Spinal cord (tissue), 10 donors: ENCODE data around the gene FLAD1. TPM values are rescaled to one million over a fixed set of nuclear protein-coding genes. Genes with fewer than 3 reads are reported as not detected.
A peak's percentile ranks its signal among the peaks of the same experiment; 100 is the strongest.

Source experiments
- DNase-seq, 6 donors: peaks; one replicate each; pipeline versions ENCODE4 v3.0.0 to v3.0.0-alpha.2; 2013 to 2015; ENCODE audit warnings: low spot score in 6 of 6, low read depth in 4 of 6
- H3K27ac ChIP-seq: one replicate; pipeline ENCODE4 v1.5.1; 2013; ENCODE audit warnings: low read depth, low read length, control low read depth
- H3K27me3 ChIP-seq: one replicate; pipeline ENCODE4 v1.6.1; 2013; ENCODE audit warnings: low read length; ENCODE audit not compliant: control insufficient read depth, insufficient read depth
- H3K36me3 ChIP-seq: one replicate; pipeline ENCODE4 v1.6.1; 2013; ENCODE audit warnings: low read length; ENCODE audit not compliant: control insufficient read depth, insufficient read depth
- H3K4me1 ChIP-seq: one replicate; pipeline ENCODE4 v1.6.1; 2013; ENCODE audit warnings: low read length; ENCODE audit not compliant: control insufficient read depth, insufficient read depth
- H3K4me3 ChIP-seq: one replicate; pipeline ENCODE4 v1.5.1; 2013; ENCODE audit warnings: low read depth, low read length, control low read depth
- H3K9me3 ChIP-seq: one replicate; pipeline ENCODE4 v1.6.1; 2013; ENCODE audit warnings: low read length; ENCODE audit not compliant: control insufficient read depth, insufficient read depth
- WGBS: methylation state at CpG from one replicate; pipeline ENCODE4 v1.1.5; 2013; ENCODE audit warnings: missing lambda C conversion rate; ENCODE audit not compliant: insufficient coverage; 5-methylcytosine and 5-hydroxymethylcytosine counted together
- polyA plus RNA-seq, 2 donors: library from polyadenylated mRNA; unstranded; fragments of 120-200 nt; gene quantifications; one replicate each; pipeline ENCODE4 v1.2.1, GENCODE V29; 2013; ENCODE audit not compliant: insufficient read length in 2 of 2
- total RNA-seq, 2 donors: library from RNA; depleted of rRNA in 1 of 2; stranded (reverse); fragments of 120-200 nt in 1 of 2; fragments of >200 nt in 1 of 2; gene quantifications; one replicate each; pipeline versions ENCODE4 v1.2.3 to v1.2.4, GENCODE V29; 2013 to 2014
- donor health status: healthy.

Gene FLAD1
- total and polyA plus RNA-seq, 4 donors: 14.6 to 36.9 (median 32.7) TPM

- no peak for DNase-seq
- 75% methylated on average over 9 of the region's 12 CpGs for WGBS
- H3K4me3 ChIP-seq: no peak overlapping the region
- H3K9me3 ChIP-seq: no peaks in the 10 kb centered on the region
- H3K27ac ChIP-seq: no peak overlapping the region
- H3K27me3 ChIP-seq: no peaks in the 10 kb centered on the region
- peaks cover 19% of the 10 kb centered on the region for H3K36me3 ChIP-seq
- H3K4me1 ChIP-seq: peaks cover 70% of the 10 kb centered on the region
These were observed 26.1 kb downstream of the FLAD1 start for GRCh38 chr1:155009221-155009711.

DNA sequence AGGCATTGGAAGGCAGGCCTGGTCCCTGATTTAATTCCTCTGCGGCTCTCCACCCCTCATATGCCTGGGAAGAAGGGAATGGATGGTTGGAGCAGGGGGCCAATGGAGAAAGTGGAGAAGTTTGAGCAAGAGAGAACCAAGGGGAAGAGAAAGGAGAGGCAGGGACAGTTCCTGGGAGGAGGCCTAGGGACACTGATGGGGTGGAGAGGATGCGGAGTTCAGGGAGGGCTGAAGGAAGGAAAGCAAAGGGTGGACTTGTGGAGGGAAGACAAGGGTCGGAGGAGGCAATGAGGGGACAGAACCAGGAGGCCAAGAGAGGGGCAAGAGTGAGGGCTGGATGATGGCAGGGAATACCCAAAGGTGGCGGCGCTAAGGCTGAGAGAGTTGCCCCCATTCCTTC, 26.6 kb downstream of the FLAD1 start:
- 93% methylated on average over 3 of the region's 5 CpGs for WGBS
- Histone ChIP-seq H3K36me3 (peaks cover 22% of the 10 kb centered on the region), H3K4me3 (no peak overlapping the region), H3K4me1 (peaks cover 66% of the 10 kb centered on the region), H3K27ac (no peak overlapping the region), H3K9me3 (no peaks in the 10 kb centered on the region), H3K27me3 (no peaks in the 10 kb centered on the region)
- DNase-seq: no peak

DNA sequence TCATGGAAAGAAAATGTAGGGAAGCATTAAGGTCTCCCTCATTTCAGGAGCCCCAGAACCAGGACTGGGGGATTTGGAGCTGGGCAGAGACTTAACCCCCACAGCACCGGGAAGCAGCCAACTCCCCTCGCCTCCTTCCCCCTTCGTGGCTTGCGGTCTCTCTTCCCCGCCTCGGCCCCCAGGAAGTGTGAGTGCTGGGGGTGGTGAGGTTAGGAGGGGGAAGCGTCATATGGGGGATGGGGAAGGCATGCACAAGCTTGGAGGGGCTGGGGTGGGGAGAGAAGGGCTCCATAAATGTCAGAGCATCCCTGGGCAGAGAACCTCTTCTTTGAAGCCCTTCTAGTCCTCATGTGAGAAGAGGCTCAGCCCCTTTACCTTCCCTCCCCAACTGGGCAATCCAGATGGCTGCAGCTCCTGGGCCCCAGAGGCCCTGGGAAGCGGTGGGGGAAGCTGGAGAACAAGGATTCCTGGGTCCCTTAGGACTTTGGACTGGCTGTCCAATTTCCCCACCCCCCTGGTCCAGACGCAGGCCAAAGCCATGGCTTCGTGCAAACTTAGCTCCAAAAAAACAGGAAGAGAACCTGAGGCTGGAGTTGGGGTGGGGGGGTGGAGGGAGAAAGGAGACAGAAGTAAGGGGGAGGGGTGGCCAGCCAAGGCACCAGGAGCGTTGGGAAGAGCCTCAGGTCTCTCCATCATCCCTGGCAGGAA, 27.2 kb downstream of the FLAD1 start:
- H3K27me3 ChIP-seq: no peaks in the 10 kb centered on the region
- H3K9me3 ChIP-seq: no peaks in the 10 kb centered on the region
- H3K36me3 ChIP-seq: peaks cover 29% of the 10 kb centered on the region
- H3K4me3 ChIP-seq: no peak overlapping the region
- H3K27ac ChIP-seq: no peak overlapping the region
- DNase-seq: no peak
- no CpG with 5 or more reads among the region's 11 CpGs for WGBS
- H3K4me1 ChIP-seq: peaks cover 59% of the 10 kb centered on the region

DNA sequence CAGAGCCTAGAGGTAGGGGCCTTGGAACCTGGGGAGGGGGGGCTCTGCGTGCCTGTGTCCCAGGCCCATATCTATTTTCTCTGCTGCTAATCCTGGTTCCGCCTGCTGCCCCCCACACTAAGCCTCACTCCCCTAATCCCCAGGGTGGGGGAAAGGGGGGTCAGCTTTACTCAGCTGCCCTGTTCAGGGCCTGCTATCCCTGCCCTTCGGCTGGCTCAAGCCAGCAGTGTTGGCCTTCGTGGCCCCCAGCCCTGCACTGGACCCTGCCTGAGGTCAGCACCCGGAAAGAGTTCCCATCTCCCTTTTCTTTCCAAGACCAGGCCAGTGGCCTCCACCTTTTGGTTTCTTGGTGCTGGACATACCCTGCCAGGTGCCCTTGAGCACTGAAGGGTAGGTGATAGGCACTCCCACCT, 27.9 kb downstream of the FLAD1 start:
- Histone ChIP-seq H3K4me1 (peaks cover 53% of the 10 kb centered on the region), H3K36me3 (peaks cover 35% of the 10 kb centered on the region), H3K27me3 (no peaks in the 10 kb centered on the region), H3K4me3 (no peak overlapping the region), H3K27ac (no peak overlapping the region), H3K9me3 (no peaks in the 10 kb centered on the region)
- no peak for DNase-seq
- WGBS: 80% methylated on average over 2 of the region's 5 CpGs

DNA sequence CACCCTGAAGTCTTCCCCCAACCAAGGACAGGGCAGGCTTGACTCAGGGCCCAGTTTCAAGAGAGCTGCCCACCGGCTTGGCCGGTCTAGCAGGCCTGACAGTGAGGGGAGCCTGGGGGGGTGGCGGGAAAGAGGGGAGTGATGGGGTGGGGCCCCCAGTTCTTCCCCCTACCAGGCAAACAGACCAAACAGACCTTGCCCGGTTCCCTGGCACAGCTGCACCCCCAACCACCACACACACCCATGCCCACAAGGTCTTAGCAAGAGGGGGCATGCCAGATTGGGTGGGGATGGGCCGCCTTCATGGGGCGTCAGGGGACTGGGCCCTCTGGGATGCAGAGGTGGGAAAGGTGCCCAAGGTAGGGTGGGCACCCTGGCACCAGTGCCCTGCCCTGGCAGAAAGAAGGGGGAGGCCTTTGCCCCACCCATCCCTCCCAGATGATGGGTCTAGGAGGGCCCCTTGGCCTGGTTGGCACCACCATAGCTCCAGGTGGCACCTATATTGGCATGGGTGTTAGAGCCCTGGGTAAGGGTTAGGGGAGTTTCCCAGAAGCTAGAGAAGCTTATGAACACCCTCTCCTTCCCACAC, 28.4 kb downstream of the FLAD1 start:
- no peak overlapping the region for H3K4me3 ChIP-seq
- H3K9me3 ChIP-seq: no peaks in the 10 kb centered on the region
- WGBS: 83% methylated on average over 1 of the region's 6 CpGs
- H3K4me1 ChIP-seq: peaks cover 49% of the 10 kb centered on the region
- DNase-seq: no peak
- no peak overlapping the region for H3K27ac ChIP-seq
- peaks cover 40% of the 10 kb centered on the region for H3K36me3 ChIP-seq
- H3K27me3 ChIP-seq: no peaks in the 10 kb centered on the region

- no peak overlapping the region for H3K4me3 ChIP-seq
- H3K36me3 ChIP-seq: peaks cover 41% of the 10 kb centered on the region
- peak in 3 of 6 donors; percentile 23 to 84 (median 79) for DNase-seq
- H3K9me3 ChIP-seq: no peaks in the 10 kb centered on the region
- 6% methylated on average over 3 of the region's 9 CpGs for WGBS
- H3K27ac ChIP-seq: no peak overlapping the region
- no peaks in the 10 kb centered on the region for H3K27me3 ChIP-seq
- H3K4me1 ChIP-seq: peaks cover 50% of the 10 kb centered on the region
These were observed 28.9 kb downstream of the FLAD1 start for GRCh38 chr1:155012026-155012546.

DNA sequence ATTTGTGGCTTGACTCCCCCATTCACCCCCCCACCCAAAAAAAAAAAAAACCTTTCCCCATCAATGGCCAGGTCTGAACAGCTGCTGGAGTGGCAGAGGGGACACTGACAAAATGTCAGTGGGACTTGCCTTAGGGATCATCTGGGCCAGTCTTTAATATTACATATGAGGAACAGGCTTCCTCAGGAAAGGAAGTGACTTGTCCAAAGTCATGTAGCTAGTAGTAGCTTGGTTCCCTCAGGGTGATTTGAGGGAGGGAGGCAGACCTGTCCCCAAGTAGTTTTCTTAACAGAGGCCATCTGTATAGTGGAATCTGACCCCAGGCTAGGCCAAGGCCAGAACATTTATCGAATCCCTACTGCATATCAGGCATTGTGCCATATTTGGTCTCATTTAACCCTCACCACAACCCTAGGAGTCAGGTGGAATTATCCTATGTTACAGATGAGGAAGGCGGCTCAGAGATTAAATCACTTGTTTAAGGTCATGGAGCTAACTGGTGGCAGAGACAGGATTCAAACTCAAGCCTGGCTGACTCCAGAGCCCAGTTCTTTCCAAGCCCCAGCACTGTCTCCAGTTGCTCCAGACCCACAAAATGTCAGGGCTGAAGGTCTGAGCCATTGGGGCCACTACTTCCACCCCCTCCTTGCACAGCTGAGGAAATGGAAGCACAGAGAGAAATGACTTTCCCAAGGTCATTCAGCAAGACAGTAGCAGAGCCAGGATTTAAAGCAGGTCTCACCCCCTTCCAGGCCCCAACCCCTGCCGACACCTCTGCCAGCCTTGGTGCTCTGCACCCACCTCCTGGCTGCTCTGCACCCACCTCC, 29.8 kb downstream of the FLAD1 start:
- Histone ChIP-seq H3K27me3 (no peaks in the 10 kb centered on the region), H3K9me3 (no peaks in the 10 kb centered on the region), H3K4me1 (peaks cover 50% of the 10 kb centered on the region), H3K36me3 (peaks cover 36% of the 10 kb centered on the region), H3K27ac (no peak overlapping the region), H3K4me3 (no peak overlapping the region)
- 86% methylated on average over 1 of the region's 3 CpGs for WGBS
- DNase-seq: no peak

DNA sequence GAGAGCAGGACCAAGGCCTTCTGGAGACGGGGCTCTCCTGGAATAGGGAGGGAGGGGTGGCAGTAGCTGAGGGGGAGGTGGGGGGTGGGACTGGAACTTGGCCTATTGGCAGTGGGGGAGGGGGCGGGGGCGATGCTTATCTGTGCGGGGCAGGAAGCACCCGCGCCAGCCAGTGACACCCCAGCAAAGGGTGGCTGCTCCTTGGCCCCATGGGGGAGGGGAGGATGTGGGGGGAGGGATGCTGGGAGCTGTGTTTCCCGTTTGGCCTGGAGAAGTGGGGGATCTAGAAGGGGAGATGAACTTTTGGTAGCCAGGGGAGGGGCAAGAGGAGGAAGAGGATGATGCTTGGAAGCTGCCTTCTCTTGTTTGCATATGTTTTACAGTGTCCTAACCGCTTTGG, 30.5 kb downstream of the FLAD1 start:
- H3K36me3 ChIP-seq: peaks cover 33% of the 10 kb centered on the region
- peaks cover 45% of the 10 kb centered on the region for H3K4me1 ChIP-seq
- no peak overlapping the region for H3K27ac ChIP-seq

GRCh38 chr1:155014709-155015508, 31.8 kb downstream of the FLAD1 start:
- DNase-seq: no peak
- H3K4me3 ChIP-seq: no peak overlapping the region
- H3K9me3 ChIP-seq: no peaks in the 10 kb centered on the region
- H3K27ac ChIP-seq: no peak overlapping the region
- peaks cover 30% of the 10 kb centered on the region for H3K36me3 ChIP-seq
- no peaks in the 10 kb centered on the region for H3K27me3 ChIP-seq
- peaks cover 39% of the 10 kb centered on the region for H3K4me1 ChIP-seq
- WGBS: 86% methylated on average over 23 of the region's 31 CpGs

More for the DNA sequence above, 30.5 kb downstream of the FLAD1 start:
- DNase-seq: no peak
- Histone ChIP-seq H3K4me3 (no peak overlapping the region), H3K27me3 (no peaks in the 10 kb centered on the region), H3K9me3 (no peaks in the 10 kb centered on the region)
- 61% methylated on average over 7 of the region's 8 CpGs for WGBS
